Measurements from ENCODE around the gene RSPH1. TPM values are rescaled to one million over a fixed set of nuclear protein-coding genes. Genes with fewer than 3 reads are reported as not detected.

Gene RSPH1
- total RNA-seq, 1 experiment from 2014 or later = 0.51 TPM

DNA sequence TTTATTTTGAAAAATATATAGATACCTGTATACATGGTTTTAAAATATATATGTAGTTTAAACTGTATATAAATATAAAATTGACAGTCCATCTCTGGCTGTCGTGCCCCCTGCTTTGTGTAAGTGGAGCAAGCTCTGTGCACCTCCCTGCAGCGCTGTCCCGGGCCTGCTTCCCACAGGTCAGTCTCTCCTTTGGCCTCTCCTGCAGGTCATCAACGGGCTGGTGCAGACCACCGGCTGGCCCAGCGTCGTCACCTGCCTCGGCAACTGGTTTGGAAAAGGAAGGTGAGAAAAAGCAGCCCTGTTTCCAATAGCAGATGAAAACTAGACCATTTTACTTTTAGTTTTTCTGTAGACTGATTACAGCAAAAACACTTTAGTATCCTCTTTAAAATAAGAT is 46.2 kb upstream of the RSPH1 start:
- no peak for ATAC-seq
- no peak overlapping the region for H3K4me3 ChIP-seq (ENCODE audit: low read length)
- DNase-seq = no peak
- no peaks in the 10 kb centered on the region for H3K9me3 ChIP-seq (ENCODE audit: low read length)
- no peak overlapping the region for H3K4me2 ChIP-seq (ENCODE audit: low read length)
- no peak overlapping the region for H3K27ac ChIP-seq (ENCODE audit: low read length)
- no peaks in the 10 kb centered on the region for H4K20me1 ChIP-seq (ENCODE audit: low read length)
- TF ChIP-seq, protein P1, sequence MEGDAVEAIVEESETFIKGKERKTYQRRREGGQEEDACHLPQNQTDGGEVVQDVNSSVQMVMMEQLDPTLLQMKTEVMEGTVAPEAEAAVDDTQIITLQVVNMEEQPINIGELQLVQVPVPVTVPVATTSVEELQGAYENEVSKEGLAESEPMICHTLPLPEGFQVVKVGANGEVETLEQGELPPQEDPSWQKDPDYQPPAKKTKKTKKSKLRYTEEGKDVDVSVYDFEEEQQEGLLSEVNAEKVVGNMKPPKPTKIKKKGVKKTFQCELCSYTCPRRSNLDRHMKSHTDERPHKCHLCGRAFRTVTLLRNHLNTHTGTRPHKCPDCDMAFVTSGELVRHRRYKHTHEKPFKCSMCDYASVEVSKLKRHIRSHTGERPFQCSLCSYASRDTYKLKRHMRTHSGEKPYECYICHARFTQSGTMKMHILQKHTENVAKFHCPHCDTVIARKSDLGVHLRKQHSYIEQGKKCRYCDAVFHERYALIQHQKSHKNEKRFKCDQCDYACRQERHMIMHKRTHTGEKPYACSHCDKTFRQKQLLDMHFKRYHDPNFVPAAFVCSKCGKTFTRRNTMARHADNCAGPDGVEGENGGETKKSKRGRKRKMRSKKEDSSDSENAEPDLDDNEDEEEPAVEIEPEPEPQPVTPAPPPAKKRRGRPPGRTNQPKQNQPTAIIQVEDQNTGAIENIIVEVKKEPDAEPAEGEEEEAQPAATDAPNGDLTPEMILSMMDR (conservative IDR thresholded peaks at IDR 0.05; ENCODE audit: low read depth, low read length) = no peak
- TF ChIP-seq EZH2 (IDR thresholded peaks at IDR 0.05; ENCODE audit: low read length, unreplicated experiment) = no peak
- TF ChIP-seq EZH2phosphoT487 (IDR thresholded peaks at IDR 0.05; ENCODE audit: borderline replicate concordance, low read length) = no peak
- BruUV-seq (replicated peaks) = no TSS peak
- no peaks in the 10 kb centered on the region for H3K27me3 ChIP-seq (ENCODE audit: low read length)
- intact Hi-C loops (cut with micrococcal nuclease) = no loop called here
- H3K79me2 ChIP-seq (ENCODE audit: low read length) = no peaks in the 10 kb centered on the region
- no peak overlapping the region for H2AFZ ChIP-seq (ENCODE audit: low read length)
- no peaks in the 10 kb centered on the region for H3F3A ChIP-seq (ENCODE audit: low read length, unreplicated experiment)
- ChIA-PET CTCF (no interaction called here), POLR2A (ENCODE audit: unreplicated experiment) (no interaction called here)
- no peaks in the 10 kb centered on the region for H3K9me2 ChIP-seq (replicated peaks; ENCODE audit: low read length)
- no peak overlapping the region for H3K9ac ChIP-seq (ENCODE audit: low read length)
- H3K36me3 ChIP-seq (ENCODE audit: low read depth, low read length) = peaks cover 15% of the 10 kb centered on the region; the same call in 1 of the 2 replicates
- H3K4me1 ChIP-seq (ENCODE audit: insufficient read depth, low read length) = no peaks in the 10 kb centered on the region

DNA sequence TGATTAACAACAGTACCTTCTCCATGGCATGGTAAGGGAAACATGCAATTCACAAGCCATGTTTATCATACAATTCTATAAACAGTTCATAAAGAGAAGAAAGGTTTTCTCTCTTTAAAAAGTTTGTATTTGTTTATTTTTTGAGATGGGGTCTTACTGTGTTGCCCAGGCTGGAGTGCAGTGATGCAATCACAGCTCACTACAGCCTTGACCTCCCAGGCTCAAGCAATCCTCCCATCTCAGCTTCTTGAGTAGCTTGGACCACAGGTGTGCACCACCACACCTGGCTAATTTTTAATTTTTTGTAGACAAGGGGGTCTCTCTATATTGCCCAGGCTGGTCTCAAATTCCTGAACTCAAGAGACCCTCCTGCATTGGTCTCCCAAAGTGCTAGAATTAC is 45.6 kb upstream of the RSPH1 start:
- no peak overlapping the region for H3K27ac ChIP-seq (ENCODE audit: low read length)
- ATAC-seq = no peak
- no peak overlapping the region for H3K4me3 ChIP-seq (ENCODE audit: low read length)
- no peak for TF ChIP-seq EZH2phosphoT487 (IDR thresholded peaks at IDR 0.05; ENCODE audit: borderline replicate concordance, low read length)
- TF ChIP-seq, protein P1 (conservative IDR thresholded peaks at IDR 0.05; ENCODE audit: low read depth, low read length) = no peak
- no peak for TF ChIP-seq EZH2 (IDR thresholded peaks at IDR 0.05; ENCODE audit: low read length, unreplicated experiment)
- CTCF ChIA-PET = no interaction called here
- BruUV-seq (replicated peaks) = no TSS peak
- no peak overlapping the region for H3K9ac ChIP-seq (ENCODE audit: low read length)
- H3K79me2 ChIP-seq (ENCODE audit: low read length) = no peaks in the 10 kb centered on the region
- POLR2A ChIA-PET (ENCODE audit: unreplicated experiment) = no interaction called here
- H3K4me1 ChIP-seq (ENCODE audit: insufficient read depth, low read length) = no peaks in the 10 kb centered on the region
- no peak overlapping the region for H2AFZ ChIP-seq (ENCODE audit: low read length)
- DNase-seq = no peak
- no peaks in the 10 kb centered on the region for H3K27me3 ChIP-seq (ENCODE audit: low read length)
- H3K36me3 ChIP-seq (ENCODE audit: low read depth, low read length) = peaks cover 15% of the 10 kb centered on the region; the same call in 1 of the 2 replicates
- no peaks in the 10 kb centered on the region for H3K9me2 ChIP-seq (replicated peaks; ENCODE audit: low read length)
- H3K9me3 ChIP-seq (ENCODE audit: low read length) = no peaks in the 10 kb centered on the region
- no peaks in the 10 kb centered on the region for H4K20me1 ChIP-seq (ENCODE audit: low read length)
- no peak overlapping the region for H3K4me2 ChIP-seq (ENCODE audit: low read length)
- H3F3A ChIP-seq (ENCODE audit: low read length, unreplicated experiment) = no peaks in the 10 kb centered on the region
- intact Hi-C loops (cut with micrococcal nuclease) = no loop called here

DNA sequence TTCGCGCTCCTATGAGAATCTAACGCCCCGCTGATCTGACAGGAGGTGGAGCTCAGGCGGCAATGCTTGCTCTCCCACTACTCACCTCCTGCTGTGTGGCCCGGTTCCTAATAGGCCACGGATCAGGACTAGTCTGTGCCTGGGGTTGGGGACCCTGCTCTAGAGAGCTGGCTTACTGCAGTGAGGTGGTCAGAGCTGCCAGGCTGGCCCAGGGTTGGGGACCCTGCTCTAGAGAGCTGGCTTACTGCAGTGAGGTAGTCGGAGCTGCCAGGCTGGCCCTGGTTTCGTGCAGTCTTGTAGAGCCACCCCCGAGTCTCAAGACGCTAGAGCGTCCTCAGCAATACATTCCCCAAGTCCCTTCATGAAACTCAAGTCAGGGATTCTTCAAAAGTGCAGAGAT is 45.1 kb upstream of the RSPH1 start:
- no peaks in the 10 kb centered on the region for H3K79me2 ChIP-seq (ENCODE audit: low read length)
- ChIA-PET POLR2A (ENCODE audit: unreplicated experiment) (no interaction called here), CTCF (no interaction called here)
- DNase-seq (no peak), ATAC-seq (no peak)
- no peaks in the 10 kb centered on the region for H4K20me1 ChIP-seq (ENCODE audit: low read length)
- no peak overlapping the region for H3K9ac ChIP-seq (ENCODE audit: low read length)
- H3K4me3 ChIP-seq (ENCODE audit: low read length) = no peak overlapping the region
- H3K27ac ChIP-seq (ENCODE audit: low read length) = no peak overlapping the region
- H3K9me2 ChIP-seq (replicated peaks; ENCODE audit: low read length) = no peaks in the 10 kb centered on the region
- no peaks in the 10 kb centered on the region for H3F3A ChIP-seq (ENCODE audit: low read length, unreplicated experiment)
- H3K4me2 ChIP-seq (ENCODE audit: low read length) = no peak overlapping the region
- H3K4me1 ChIP-seq (ENCODE audit: insufficient read depth, low read length) = no peaks in the 10 kb centered on the region
- intact Hi-C loops (cut with micrococcal nuclease) = no loop called here
- no peak overlapping the region for H2AFZ ChIP-seq (ENCODE audit: low read length)
- H3K36me3 ChIP-seq (ENCODE audit: low read depth, low read length) = peaks cover 11% of the 10 kb centered on the region; the same call in 1 of the 2 replicates
- no peaks in the 10 kb centered on the region for H3K9me3 ChIP-seq (ENCODE audit: low read length)
- TF ChIP-seq, protein P1 (conservative IDR thresholded peaks at IDR 0.05; ENCODE audit: low read depth, low read length) = no peak
- TF ChIP-seq EZH2 (IDR thresholded peaks at IDR 0.05; ENCODE audit: low read length, unreplicated experiment) (no peak), EZH2phosphoT487 (IDR thresholded peaks at IDR 0.05; ENCODE audit: borderline replicate concordance, low read length) (no peak)
- no peaks in the 10 kb centered on the region for H3K27me3 ChIP-seq (ENCODE audit: low read length)
- no TSS peak for BruUV-seq (replicated peaks)
